Measurements from ENCODE around the gene BAZ1A. TPM values are rescaled to one million over a fixed set of nuclear protein-coding genes. Genes with fewer than 3 reads are reported as not detected.
A peak's percentile ranks its signal among the peaks of the same experiment; 100 is the strongest.

Gene BAZ1A
- total RNA-seq, 1 donor from 2014 or later: 35.9 TPM

GRCh38 chr14:34883954-34884353 is 8.8 kb upstream of the BAZ1A start:
- ATAC-seq (no peak), DNase-seq (no peak)
- no peaks in the 10 kb centered on the region for H3K27me3 ChIP-seq
- TF ChIP-seq CTCF (IDR thresholded peaks at IDR 0.05): no peak
- H3K9me3 ChIP-seq: no peaks in the 10 kb centered on the region
- intact Hi-C loops (cut with DNase I): no loop called here
- H3K36me3 ChIP-seq: no peaks in the 10 kb centered on the region
- no peaks in the 10 kb centered on the region for H3K4me1 ChIP-seq
- no peak overlapping the region for H3K4me3 ChIP-seq
- no peak overlapping the region for H3K27ac ChIP-seq

- peak overlapping the region; percentile 91 for H3K4me3 ChIP-seq
- H3K27ac ChIP-seq: peak overlapping the region; percentile 98
- peaks cover 13% of the 10 kb centered on the region for H3K4me1 ChIP-seq
- peak; percentile 80 for DNase-seq
- no peaks in the 10 kb centered on the region for H3K9me3 ChIP-seq
- TF ChIP-seq CTCF (IDR thresholded peaks at IDR 0.05): no peak
- H3K36me3 ChIP-seq: no peaks in the 10 kb centered on the region
- no peaks in the 10 kb centered on the region for H3K27me3 ChIP-seq
- intact Hi-C loops (cut with DNase I): no loop called here
- peak; percentile 54 for ATAC-seq
Measured at GRCh38 chr14:34874386-34875030, 652 bp downstream of the BAZ1A start.

GRCh38 chr14:34873589-34874385 is 1.4 kb downstream of the BAZ1A start:
- Histone ChIP-seq H3K36me3 (no peaks in the 10 kb centered on the region), H3K27me3 (no peaks in the 10 kb centered on the region), H3K27ac (peak overlapping the region; percentile 98), H3K9me3 (no peaks in the 10 kb centered on the region), H3K4me3 (peak overlapping the region; percentile 91), H3K4me1 (peaks cover 13% of the 10 kb centered on the region)
- peak; percentile 93 for DNase-seq
- ATAC-seq: peak; percentile 89
- TF ChIP-seq CTCF (IDR thresholded peaks at IDR 0.05): no peak
- intact Hi-C loops (cut with DNase I): no loop called here

GRCh38 chr14:34872822-34873588 is 2.2 kb downstream of the BAZ1A start:
- Histone ChIP-seq H3K4me1 (peaks cover 13% of the 10 kb centered on the region), H3K9me3 (no peaks in the 10 kb centered on the region), H3K27me3 (no peaks in the 10 kb centered on the region), H3K27ac (peak overlapping the region; percentile 98), H3K4me3 (peak overlapping the region; percentile 91), H3K36me3 (no peaks in the 10 kb centered on the region)
- DNase-seq: no peak
- intact Hi-C loops (cut with DNase I): no loop called here
- TF ChIP-seq CTCF (IDR thresholded peaks at IDR 0.05): no peak
- ATAC-seq: peak; percentile 18

- Histone ChIP-seq H3K4me1 (peaks cover 5% of the 10 kb centered on the region), H3K9me3 (no peaks in the 10 kb centered on the region), H3K27ac (no peak overlapping the region), H3K4me3 (no peak overlapping the region), H3K27me3 (no peaks in the 10 kb centered on the region), H3K36me3 (peaks cover 4% of the 10 kb centered on the region)
- TF ChIP-seq CTCF (IDR thresholded peaks at IDR 0.05): no peak
- DNase-seq (no peak), ATAC-seq (no peak)
- intact Hi-C loops (cut with DNase I): no loop called here
Measured at GRCh38 chr14:34867199-34867598, 8.0 kb downstream of the BAZ1A start.
